Measurements from ENCODE around the gene IMPA2. TPM values are rescaled to one million over a fixed set of nuclear protein-coding genes. Genes with fewer than 3 reads are reported as not detected.
A peak's percentile ranks its signal among the peaks of the same experiment; 100 is the strongest.

IMPA2 gene
- total and polyA plus RNA-seq, 8 donors = 61.0 to 263 (median 78.6) TPM

DNA sequence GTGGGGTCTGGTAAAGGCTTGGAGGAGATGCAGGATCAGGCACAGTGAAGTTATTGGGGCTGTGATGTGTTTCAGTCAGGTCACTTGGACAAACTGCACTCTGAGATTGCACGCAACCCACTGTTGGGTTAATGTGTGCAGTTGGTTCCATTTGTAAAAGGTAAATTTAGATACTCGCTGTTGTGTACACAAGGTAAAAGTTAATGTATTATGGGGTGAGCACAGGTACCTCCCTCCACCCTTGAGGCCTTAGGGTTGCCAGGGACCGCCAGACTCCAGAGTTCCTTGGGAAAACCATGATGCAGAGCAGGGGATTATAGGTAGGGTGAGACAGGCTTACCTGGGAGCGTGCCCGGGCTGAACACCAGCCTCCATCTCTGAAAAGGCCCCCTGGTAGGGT lies 20.1 kb downstream of the IMPA2 start:
- H3K27ac ChIP-seq = peak overlapping the region; percentile 72 to 89 (median 85)
- H3K36me3 ChIP-seq = peaks cover 0 to 42% (median 26%) of the 10 kb centered on the region in 4 donors
- no peaks in the 10 kb centered on the region for H3K27me3 ChIP-seq
- intact Hi-C loops (cut with DNase I; ENCODE audit: low total_unique reads) = no loop called here
- peak; percentile 60 to 80 for DNase-seq
- H3K4me1 ChIP-seq = peaks cover 36 to 69% (median 55%) of the 10 kb centered on the region in 4 donors
- no peak overlapping the region for H3K4me3 ChIP-seq
- TF ChIP-seq, protein P1, sequence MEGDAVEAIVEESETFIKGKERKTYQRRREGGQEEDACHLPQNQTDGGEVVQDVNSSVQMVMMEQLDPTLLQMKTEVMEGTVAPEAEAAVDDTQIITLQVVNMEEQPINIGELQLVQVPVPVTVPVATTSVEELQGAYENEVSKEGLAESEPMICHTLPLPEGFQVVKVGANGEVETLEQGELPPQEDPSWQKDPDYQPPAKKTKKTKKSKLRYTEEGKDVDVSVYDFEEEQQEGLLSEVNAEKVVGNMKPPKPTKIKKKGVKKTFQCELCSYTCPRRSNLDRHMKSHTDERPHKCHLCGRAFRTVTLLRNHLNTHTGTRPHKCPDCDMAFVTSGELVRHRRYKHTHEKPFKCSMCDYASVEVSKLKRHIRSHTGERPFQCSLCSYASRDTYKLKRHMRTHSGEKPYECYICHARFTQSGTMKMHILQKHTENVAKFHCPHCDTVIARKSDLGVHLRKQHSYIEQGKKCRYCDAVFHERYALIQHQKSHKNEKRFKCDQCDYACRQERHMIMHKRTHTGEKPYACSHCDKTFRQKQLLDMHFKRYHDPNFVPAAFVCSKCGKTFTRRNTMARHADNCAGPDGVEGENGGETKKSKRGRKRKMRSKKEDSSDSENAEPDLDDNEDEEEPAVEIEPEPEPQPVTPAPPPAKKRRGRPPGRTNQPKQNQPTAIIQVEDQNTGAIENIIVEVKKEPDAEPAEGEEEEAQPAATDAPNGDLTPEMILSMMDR (IDR thresholded peaks at IDR 0.05) = no peak
- TF ChIP-seq POLR2AphosphoS5 (IDR thresholded peaks at IDR 0.05) = peak in 2 of 3 donors; percentile 53 to 62
- WGBS, 5 donors = 36 to 60% (median 47%) methylated on average over 5 of the region's 5 CpGs
- no peaks in the 10 kb centered on the region for H3K9me3 ChIP-seq

DNA sequence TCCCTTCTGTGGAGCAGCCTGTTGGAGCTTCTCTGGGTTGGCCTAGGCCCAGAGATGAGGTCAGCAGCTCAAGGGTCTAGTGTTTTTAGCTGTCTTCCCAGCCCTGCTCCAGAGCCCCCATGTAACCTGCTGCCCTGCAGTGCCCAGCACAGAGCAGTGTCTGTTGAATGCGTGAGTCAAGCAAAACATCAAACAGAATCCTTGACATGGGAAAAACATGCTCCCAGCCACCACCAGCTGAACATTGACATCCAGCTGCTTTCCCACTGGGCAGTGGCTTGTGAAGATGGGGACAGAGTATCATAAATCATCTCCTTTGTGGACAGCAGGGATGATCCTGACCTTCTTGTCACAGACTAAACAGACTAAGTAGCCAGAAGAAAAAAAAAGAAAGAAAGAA lies 22.6 kb downstream of the IMPA2 start:
- Histone ChIP-seq H3K36me3 (peaks cover 0 to 62% (median 36%) of the 10 kb centered on the region in 4 donors), H3K27me3 (no peaks in the 10 kb centered on the region), H3K27ac (peak overlapping the region in 4 of 5 donors; percentile 19 to 93 (median 83)), H3K9me3 (no peaks in the 10 kb centered on the region), H3K4me1 (peaks cover 37 to 65% (median 52%) of the 10 kb centered on the region in 4 donors), H3K4me3 (no peak overlapping the region)
- WGBS, 5 donors = 62 to 94% (median 75%) methylated on average over 1 of the region's 1 CpG
- no peak for TF ChIP-seq EP300 (IDR thresholded peaks at IDR 0.05)
- no peak for TF ChIP-seq POLR2A (IDR thresholded peaks at IDR 0.05)
- TF ChIP-seq, protein P1 (IDR thresholded peaks at IDR 0.05) = no peak
- TF ChIP-seq POLR2AphosphoS5 (IDR thresholded peaks at IDR 0.05) = no peak
- peak in 1 of 2 donors; percentile 25 for DNase-seq
- intact Hi-C loops (cut with DNase I; ENCODE audit: low total_unique reads) = no loop called here

DNA sequence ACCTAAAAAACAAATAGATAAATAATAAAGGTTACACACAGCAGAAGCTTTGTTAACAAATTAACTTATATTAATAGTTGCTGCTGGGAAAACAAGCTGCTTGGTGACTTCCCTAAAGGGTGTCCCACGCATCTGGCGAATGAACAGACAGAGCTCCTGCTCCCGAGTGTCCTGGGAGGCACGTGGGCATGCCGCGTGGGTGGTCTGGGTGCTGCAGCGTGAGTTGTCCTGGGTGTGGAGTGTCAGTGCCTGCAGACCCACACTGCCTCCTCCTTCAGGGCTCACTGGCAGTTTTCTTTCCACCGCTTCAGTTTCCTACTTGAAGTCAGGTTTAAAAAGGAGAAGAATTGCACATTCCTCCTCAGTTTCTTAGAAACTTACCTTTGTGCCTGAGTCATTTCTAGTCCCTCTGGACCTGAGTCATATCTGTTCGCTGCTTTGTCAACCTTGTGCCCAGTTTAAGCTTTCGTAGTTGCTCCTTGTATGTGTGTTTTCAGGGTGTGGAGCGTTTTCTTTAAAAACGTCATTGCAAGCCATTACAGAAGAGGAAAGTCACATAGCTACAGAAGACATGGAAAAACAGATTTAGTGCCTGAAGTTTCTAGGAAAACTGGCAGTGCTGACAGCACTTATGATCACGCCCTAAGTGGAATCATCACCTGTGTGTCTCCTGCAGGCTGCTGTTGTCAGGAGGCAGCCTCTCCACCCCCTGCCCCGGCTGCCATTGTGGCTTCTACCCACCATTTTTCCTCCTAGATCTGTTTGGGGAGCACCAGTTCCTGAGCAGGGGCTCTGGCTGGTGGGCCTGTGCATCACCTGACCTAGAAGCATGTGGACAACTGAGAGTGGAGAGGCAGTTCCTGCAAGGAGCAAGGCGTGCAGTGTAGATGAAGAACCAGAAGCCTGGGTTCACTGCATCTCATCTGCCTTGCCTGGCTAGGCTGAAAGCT lies 24.5 kb downstream of the IMPA2 start:
- Histone ChIP-seq H3K4me3 (no peak overlapping the region), H3K9me3 (no peaks in the 10 kb centered on the region), H3K36me3 (peaks cover 0 to 62% (median 40%) of the 10 kb centered on the region in 4 donors), H3K27me3 (no peaks in the 10 kb centered on the region), H3K27ac (peak overlapping the region; percentile 80 to 93 (median 86)), H3K4me1 (peaks cover 45 to 69% (median 60%) of the 10 kb centered on the region in 4 donors)
- TF ChIP-seq, protein P1 (IDR thresholded peaks at IDR 0.05) = no peak
- no peak for TF ChIP-seq EP300 (IDR thresholded peaks at IDR 0.05)
- peak in 2 of 3 donors; percentile 48 to 53 for TF ChIP-seq POLR2AphosphoS5 (IDR thresholded peaks at IDR 0.05)
- peak in 1 of 2 donors; percentile 83 for DNase-seq
- 30 to 54% (median 40%) methylated on average over 15 of the region's 15 CpGs for WGBS, 5 donors
- intact Hi-C loops (cut with DNase I; ENCODE audit: low total_unique reads) = no loop called here

DNA sequence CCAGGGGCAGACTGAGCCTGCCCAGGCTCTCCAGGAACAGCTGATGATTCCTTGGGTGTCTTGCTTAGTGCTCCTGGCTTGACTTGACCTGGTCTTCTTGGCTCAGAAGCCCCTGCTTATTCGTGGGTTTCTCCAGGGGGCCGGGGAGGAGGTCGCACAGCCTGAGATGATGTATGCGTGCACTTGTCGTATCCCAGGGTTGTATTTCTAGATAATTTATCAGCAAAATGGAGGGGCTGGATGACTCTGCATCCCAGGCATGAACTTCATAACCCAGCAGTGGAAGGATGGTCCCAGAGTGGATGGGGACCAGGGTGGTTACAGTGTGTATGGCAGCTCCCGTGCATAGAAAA lies 25.2 kb downstream of the IMPA2 start:
- 93 to 95% (median 94%) methylated on average over 6 of the region's 6 CpGs for WGBS, 5 donors
- DNase-seq = no peak
- intact Hi-C loops (cut with DNase I; ENCODE audit: low total_unique reads) = no loop called here
- TF ChIP-seq, protein P1 (IDR thresholded peaks at IDR 0.05) = no peak
- TF ChIP-seq POLR2A (IDR thresholded peaks at IDR 0.05) (no peak), EP300 (IDR thresholded peaks at IDR 0.05) (no peak), POLR2AphosphoS5 (IDR thresholded peaks at IDR 0.05) (no peak)
- no peaks in the 10 kb centered on the region for H3K27me3 ChIP-seq
- H3K36me3 ChIP-seq = peaks cover 3 to 62% (median 41%) of the 10 kb centered on the region in 4 donors
- no peaks in the 10 kb centered on the region for H3K9me3 ChIP-seq
- H3K27ac ChIP-seq = peak overlapping the region; percentile 79 to 93 (median 84)
- H3K4me1 ChIP-seq = peaks cover 45 to 72% (median 63%) of the 10 kb centered on the region in 4 donors
- no peak overlapping the region for H3K4me3 ChIP-seq
